HG02973 (cell line): ENCODE measurements around the gene PSME4.
"Not testable (repeated sequence)": the region's sequence is repeated elsewhere in the genome, so short reads cannot be mapped to it uniquely, and the experiment has no call there.

Source experiments
- ATAC-seq: cut with Tn5 transposase; IDR thresholded peaks from one replicate; pipeline ENCODE4 v1.9.1; 2021; ENCODE audit warnings: moderate library complexity; ENCODE audit not compliant: unreplicated experiment

The PSME4 gene

DNA sequence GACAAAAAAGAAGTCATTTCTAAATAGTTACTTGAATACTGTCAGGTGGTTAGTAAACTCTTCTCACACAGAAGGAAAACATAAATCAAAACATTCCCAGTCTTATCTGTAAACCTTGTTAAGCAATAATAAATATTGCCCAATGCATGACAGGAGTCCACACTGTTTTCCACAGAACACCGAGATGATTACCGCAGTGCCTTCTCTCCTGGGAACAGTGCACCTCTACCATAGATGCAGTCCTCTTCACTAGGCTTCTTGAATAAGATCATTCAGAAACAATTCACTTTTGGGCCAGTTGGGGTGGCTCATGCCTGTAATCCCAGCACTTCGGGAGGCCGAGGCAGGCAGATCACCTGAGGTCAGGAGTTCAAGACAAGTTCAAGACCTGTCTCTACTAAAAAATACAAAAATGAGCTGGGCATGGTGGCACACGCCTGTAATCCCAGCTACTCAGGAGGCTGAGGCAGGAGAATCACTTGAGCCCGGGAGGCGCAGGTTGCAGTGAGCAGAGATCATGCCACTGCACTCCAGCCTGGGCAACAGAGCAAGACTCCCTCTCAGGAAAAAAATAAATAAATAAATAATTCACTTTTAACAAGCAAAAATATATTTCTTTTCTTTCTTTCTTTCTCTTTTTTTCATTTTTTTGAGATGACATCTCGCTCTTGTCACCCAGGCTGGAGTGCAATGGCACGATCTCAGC lies 119.6 kb downstream of the PSME4 start:
- not testable (repeated sequence) for ATAC-seq

DNA sequence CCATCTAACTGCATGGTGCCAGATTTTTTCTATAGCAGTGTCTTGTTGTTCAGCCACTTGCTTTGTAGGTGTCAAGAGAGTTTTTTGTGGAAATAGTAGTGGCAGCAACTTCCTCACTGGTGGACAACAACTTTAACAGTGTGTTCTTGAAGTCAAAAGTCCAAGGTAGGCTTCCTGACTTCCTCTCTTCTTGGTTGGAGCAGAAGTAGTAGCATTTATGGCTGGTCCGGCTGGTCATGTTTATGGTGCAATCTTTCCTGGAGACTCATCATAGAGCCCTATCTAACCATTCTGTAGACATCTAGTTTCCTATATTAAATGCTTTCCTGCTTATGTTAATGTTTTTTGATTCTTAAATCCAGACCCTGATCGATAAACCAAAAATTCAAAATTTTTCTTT lies 122.7 kb downstream of the PSME4 start:
- ATAC-seq = no peak

DNA sequence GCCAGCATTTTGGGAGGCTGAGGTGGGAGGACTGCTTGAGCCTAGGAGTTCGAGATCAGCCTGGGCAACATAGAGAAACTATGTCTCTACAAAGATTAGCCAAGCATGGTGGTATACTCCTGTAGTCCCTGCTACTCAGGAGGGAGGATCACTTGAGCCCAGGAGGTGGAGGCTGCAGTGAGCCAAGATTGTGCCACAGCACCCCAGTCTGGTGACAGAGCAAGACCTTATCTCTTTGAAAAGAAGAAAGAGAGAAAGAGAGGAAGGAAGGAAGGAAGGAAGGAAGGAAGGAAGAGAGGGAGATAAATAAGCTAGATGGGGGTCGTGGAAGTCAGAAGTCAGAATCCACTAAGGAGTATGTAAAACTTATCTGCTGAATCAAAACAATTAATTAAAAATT lies 127.2 kb downstream of the PSME4 start:
- no peak for ATAC-seq

DNA sequence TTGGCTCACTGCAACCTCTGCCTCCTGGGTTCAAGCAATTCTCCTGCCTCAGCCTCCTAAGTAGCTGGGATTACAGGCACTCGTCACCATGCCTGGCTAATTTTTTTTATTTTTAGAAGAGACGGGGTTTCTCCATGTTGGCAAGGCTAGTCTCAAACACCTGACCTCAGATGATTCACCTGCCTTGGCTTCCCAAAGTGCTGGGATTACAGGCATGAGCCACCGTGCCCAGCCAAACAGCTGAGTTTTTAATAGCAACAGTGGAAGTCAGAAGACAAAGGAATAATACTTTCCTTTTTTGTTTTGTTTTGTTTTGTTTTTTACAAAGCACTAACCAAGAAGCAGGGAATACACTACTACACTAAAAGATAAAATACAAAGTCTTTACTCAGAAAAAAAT lies 127.9 kb downstream of the PSME4 start:
- ATAC-seq = no peak

DNA sequence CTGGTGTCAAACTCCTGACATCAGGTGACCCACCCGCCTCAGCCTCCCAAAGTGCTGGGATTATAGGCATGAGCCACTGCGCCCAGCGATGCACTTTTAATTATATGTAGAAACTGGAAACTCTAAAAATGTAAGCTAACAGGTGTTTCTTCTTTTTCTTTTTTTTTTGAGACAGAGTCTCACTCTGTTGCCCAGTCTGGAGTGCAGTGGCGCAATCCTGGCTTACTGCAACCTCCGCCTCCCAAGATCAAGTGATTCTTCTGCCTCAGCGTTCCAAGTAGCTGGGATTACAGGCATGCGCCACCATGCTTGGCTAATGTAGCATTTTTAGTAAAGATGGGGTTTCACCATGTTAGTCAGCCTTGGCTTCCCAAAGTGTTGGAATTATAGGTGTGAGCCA lies 129.1 kb downstream of the PSME4 start:
- ATAC-seq = not testable (repeated sequence)

DNA sequence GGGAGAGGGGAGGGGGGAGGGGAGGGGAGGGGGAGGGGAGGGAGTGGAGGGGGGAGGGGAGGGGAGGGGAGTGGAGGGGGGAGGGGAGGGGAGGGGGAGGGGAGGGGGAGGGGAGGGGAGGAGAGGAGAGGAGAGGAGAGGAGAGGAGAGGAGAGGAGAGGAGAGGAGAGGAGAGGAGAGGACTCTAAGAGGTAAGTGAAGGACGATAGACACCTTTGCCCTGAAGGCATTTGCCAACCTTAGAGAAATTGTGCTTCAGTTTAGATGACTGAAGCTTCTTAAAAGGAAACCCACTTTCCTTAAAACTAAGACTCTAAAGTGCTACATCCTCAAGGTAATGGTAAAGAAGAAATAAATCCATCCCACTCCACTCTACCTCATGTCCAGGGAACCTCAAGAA lies 130.2 kb downstream of the PSME4 start:
- ATAC-seq = no peak

DNA sequence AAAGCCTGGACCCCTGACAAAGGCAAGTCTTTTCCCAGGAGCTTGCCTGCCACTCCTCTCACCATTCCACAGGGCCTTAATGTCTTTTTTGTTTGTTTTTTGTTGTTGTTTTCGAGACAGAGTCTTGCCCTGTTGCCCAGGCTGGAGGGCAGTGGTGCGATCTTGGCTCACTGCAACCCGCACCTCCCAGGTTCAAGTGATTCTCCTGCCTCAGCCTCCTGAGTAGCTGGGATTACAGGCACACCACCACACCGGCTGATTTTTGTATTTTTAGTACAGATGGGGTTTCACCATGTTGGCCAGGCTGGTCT lies 140.9 kb downstream of the PSME4 start:
- ATAC-seq = not testable (repeated sequence)

DNA sequence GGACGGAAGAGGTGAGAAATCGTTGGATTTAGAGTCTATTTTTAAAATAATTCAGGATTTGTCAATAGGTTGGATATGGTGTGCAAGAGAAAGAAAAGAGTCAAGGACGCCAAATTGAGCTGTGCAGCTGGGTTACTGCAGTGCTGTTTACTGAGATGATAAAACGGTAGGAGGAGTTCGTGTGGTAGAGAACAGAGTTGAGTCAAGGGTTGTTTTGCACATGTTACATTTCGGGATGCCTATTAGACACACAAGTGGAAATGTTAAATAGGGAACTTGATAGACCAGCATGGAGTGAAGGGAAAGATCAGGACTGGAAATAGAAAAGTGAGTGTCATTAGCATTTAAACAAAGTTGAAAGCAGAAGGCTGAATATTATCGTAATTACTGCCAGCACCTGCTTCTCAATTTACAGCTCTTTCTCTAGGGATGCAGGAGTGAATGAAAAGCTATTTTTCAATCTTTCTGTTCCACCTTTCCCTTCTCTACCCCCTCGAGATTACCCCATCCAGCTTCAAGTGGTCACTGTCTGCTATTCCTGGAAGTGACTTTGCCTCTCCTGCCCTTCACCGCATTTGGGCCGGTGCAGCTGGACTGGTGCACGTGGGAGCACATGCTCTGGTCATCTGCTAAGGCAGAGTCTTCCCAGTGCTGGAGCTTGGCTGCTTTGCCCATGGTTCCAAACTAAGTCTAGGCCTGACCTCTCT lies 141.4 kb downstream of the PSME4 start:
- no peak for ATAC-seq

DNA sequence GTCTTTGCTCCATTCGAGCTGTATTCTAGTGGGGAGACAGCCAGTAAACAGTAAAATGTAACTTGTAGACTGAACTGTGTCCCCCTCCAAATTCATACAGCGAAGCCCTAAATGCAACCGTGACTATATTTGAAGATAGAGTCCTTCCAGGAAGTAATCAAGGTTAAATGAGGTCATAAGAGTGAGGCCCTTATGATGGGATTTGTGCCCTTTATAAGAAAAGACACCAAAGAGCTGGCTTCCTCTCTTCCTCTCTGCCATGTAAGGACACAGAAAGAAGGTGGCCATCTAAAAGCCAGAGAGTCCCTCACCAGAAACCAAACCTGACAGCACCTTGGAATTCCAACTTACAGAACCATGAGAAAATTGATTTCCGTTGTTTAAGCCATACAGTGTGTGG lies 142.5 kb downstream of the PSME4 start:
- ATAC-seq = no peak

DNA sequence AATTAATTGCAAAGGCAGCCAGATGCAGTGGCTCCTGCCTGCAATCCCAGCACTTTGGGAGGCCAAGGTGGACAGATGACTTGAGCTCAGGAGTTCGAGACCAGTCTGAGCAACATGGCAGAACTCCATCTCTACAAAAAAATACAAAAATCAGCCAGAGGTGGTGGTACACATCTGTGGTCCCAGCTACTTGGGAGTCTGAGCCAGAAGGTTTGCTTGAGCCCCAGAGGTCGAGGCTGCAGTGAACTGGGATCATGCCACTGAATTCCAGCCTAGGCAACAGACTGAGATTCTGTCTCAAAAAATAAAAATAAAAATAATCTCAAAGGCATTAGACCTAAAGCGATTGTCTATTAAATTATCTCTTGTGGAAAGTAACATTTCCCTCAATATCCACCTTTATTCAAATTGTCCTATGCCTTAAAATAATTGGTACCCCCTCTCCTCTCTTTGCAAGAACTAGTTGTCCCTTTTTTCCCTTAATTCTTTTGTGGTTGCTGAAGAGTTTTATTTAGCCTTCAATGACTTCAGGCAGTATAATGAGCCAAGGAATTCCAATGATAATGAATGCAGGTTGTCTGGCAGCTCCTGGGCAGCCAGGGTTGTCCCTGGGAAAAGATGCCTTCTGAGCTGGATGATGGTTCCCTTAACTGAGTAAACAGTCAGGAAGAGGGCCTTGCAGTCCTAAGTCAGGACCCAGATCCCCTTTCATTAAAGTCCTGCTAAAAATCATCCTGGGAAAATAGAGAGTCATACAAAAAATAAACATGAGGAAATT lies 143.2 kb downstream of the PSME4 start:
- ATAC-seq = no peak

DNA sequence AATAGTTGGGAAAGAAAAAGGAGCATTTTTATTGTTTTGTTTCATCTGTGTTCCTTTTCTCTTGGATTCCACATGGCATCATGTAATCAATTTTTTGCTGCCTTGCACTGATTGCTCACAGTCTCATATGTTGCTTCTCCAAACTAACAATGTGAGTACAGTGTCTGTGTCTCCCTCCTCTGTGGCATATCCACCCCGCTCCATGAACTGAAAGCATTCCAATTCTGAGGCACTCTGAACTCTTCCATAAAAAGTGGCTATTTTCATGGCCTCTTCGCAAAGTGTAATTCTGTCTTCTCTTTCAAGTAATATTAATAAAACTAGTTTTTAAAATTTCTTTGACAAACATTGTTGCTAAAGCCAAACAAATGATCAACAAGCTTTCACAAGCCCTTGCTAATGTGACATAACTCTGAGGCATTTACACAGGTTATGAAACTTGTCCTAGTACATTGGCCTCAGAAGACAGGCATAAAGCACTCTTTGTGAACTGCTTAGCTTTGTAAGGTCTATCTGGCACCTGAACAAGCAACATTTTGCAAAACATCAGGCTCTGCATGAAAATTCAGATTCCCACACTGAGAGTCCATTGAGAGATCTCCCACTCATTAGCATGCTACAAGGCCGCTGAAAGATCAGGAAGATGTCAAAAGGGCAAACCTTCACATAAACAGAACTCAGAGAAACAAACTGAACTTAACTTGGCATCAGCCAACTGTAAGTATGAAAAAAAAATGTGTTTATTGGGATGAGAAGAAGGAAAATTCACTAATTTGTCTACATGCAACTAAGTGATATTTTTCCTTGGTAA lies 144.0 kb downstream of the PSME4 start:
- no peak for ATAC-seq

DNA sequence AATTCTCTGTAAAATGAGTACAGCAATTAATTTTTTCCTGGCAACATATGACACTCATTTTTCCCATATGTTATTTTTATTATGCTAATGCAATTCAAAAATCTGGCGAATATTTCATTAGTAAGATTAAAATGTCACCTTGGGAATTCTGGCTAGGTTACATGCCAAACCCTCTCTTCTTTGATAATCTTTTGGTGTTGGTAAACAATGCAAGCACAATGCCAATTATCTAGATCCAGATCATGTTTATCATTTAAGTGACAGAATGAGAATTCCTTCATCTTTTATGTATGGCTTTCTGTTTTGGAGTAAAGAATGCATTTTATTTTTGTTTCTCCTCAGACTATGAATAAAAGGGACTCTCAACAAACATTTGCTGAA lies 144.8 kb downstream of the PSME4 start:
- ATAC-seq = no peak

DNA sequence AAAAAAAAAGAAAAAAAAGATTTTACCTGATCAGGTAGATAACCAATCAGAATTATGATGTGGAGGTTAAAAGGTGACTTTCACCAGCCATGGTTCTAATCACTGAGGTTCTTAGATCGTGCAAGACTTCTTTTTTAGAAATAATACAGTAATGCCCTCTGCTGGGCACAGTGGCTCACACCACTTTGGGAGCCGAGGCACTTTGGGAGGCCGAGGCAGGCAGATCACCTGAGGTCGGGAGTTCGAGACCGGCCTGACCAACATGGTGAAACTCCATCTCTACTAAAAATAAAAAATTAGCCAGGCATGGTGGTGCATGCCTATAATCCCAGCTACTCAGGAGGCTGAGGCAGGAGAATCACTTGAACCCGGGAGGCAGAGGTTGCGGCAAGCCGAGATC lies 147.2 kb downstream of the PSME4 start:
- ATAC-seq = not testable (repeated sequence)

DNA sequence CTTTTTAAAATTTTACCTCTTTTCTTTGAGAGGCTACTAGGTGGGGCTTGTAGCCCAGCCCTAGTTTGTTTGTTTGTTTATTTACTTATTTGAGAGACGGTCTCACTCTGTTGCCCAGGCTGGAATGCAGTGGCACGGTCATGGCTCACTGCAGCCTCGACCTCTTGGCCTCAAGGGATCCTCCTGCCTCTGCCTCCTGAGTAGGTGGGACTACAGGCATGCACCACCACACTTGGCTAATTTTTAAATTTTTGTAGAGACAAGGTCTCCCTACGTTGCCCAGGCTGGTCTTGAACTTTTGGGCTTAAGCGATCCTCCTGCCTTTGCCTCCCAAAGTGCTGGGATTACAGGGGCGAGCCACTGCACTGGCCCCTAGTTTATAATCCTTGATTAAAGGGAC lies 149.0 kb downstream of the PSME4 start:
- no peak for ATAC-seq

DNA sequence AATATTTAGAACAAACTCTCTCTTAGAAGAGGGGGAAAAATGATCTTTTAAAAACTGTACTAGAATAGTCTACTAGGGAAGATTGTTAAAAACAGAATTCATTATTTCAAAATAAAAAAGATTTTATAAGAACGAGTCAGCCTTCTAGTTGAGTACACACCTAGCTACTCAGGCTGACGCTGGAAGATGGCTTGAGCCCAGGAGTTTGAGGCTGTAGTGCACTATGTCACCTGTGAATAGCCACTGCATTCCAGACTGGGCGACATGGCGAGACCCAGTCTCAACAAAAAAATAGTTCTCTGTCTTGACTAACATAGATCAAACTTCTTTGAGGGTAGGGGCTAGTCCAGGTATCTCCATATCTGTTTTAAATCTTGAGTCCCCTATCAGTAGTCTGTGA lies 150.1 kb downstream of the PSME4 start:
- ATAC-seq = no peak

DNA sequence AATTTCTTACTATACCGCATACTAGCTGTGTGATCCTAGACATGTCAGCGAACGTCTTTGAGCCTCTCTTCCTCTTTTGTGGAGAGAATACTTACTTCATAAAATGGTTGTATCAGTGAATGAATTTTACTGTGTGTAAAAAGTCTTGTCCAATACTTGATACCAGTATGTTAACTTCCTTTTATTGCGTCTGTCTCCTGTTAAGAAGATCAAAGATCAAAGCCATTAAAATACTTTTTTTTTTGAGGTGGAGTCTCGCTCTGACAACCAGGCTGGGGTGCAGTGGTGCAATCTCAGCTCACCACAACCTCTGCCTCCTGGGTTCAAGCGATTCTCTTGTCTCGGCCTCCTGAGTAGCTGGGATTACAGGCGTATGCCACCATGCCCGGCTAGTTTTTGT lies 150.7 kb downstream of the PSME4 start:
- no peak for ATAC-seq

DNA sequence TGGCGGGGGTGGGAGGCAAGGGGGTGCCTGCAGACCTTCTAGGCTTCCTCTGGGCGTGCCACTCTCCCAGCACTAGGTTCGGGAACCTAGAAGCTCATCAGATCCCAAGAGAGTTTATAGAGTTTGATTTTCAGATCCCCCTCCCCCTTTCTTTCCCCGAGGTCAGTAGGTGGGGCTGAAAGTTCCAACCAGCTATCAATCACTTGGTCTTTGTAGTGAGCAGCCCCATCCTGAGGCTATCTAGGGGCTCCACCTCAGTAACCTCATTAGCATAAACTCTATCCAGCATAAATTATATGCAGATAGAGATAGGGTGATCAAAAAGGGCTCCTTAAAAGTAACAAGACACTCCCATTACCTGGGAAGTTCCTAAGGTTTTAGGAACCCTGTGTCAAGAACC lies 151.2 kb downstream of the PSME4 start:
- no peak for ATAC-seq

DNA sequence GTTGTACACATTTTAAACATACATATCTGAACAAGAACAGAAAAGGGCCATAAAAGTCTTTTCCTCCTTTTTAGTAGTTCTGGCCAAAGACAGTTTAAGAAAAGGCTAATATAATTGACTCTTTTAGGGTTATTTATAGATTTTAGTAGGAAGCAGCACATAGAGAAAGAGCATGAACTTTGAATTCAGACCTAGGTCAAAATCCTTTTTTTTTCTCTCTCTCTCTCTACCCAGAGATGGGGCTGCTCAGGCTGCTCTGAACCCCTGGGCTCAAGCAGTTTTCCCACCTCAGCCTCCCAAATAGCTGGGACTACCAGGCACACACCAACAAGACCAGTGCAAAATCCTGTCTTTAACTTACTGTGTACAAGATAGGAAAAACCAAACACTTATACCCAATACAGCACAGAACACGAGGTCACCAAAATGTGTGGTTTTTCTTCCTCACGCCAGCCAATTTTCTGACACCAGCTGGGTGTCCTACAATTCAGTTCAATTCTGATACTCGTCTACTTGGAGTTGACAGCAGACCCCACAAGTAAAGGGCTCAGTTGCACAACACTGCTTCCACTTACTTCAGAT lies 151.8 kb downstream of the PSME4 start:
- ATAC-seq = no peak
